K562 (cell line): ENCODE results near the gene TSC22D3. TPM values are rescaled to one million over a fixed set of nuclear protein-coding genes. Genes with fewer than 3 reads are reported as not detected.

Experiments
- BCLAF1 ChIP-seq, 2 experiments: fragments of 450-650 bp in 1 of 2; IDR thresholded peaks; 2 replicates each; pipeline ENCODE4 v1.6.1; 2011 to 2017; ENCODE audit warnings: low read depth in 2 of 2, antibody characterized with exemption in 1 of 2, borderline replicate concordance in 1 of 2, low read length in 1 of 2, mild to moderate bottlenecking in 1 of 2, mixed read lengths in 1 of 2; ENCODE audit not compliant: control insufficient read depth in 1 of 2
- DEAF1 ChIP-seq: fragments of 450-650 bp; formaldehyde crosslinking; IDR thresholded peaks from 2 replicates; pipeline ENCODE4 v1.4.0; 2020; ENCODE audit warnings: mild to moderate bottlenecking, moderate library complexity
- ETV1 ChIP-seq: fragments of 450-650 bp; conservative IDR thresholded peaks from 2 replicates; pipeline ENCODE4 v1.6.1; 2016; ENCODE audit warnings: missing genetic modification characterization, control low read depth, low read depth, missing compliant biosample characterization
- MLLT1 ChIP-seq, 2 experiments: fragments of 450-650 bp; IDR thresholded peaks; 2 replicates each; pipeline ENCODE4 v1.6.1; 2016
- REST ChIP-seq, 2 experiments: fragments of 450-650 bp; formaldehyde crosslinking in 1 of 2; IDR thresholded peaks; 2 replicates each; pipeline versions ENCODE4 v1.4.0 to v1.6.1; 2014 to 2020; ENCODE audit warnings: mild to moderate bottlenecking in 2 of 2, borderline replicate concordance in 1 of 2, low read depth in 1 of 2
- TOE1 ChIP-seq, 2 experiments: fragments of 450-650 bp in 1 of 2; sonication (generic) in 1 of 2; formaldehyde crosslinking in 1 of 2; IDR thresholded peaks; 2 replicates each; pipeline versions ENCODE4 v1.7.1 to v1.8.0; 2016 to 2022; ENCODE audit warnings: borderline replicate concordance in 2 of 2, mild to moderate bottlenecking in 2 of 2, antibody characterized with exemption in 1 of 2, inconsistent platforms in 1 of 2, low read depth in 1 of 2, missing genetic modification reagents in 1 of 2, moderate library complexity in 1 of 2
- polyA plus RNA-seq, 8 experiments: library from polyadenylated mRNA; depleted of rRNA in 4 of 8; stranded (reverse) in 5 of 8; unstranded in 3 of 8; fragments of >200 nt; fragmentation: Nextera tagmentation in 2 of 8; fragmentation: Illumina TruSeq in 1 of 8; extraction: Ambion mirVana in 2 of 8; extraction: Trizol in 1 of 8; gene quantifications; 2 replicates each; pipeline versions ENCODE4 v1.2.1 to v1.2.3, GENCODE V29; 2011 to 2014; ENCODE audit warnings: inconsistent platforms in 1 of 8, missing spikeins in 1 of 8
- total RNA-seq, 7 experiments: library from RNA; depleted of rRNA in 6 of 7; stranded (reverse); fragments of >200 nt in 6 of 7; fragmentation: Illumina TruSeq in 2 of 7; extraction: Trizol in 2 of 7; gene quantifications; 2 replicates each; pipeline versions ENCODE4 v1.2.1 to v1.2.3, GENCODE V29; 2011 to 2021; ENCODE audit warnings: low replicate concordance in 1 of 7

The TSC22D3 gene
- total and polyA plus RNA-seq, 9 of the 15 experiments (the other 6 are each of a cell fraction or from before 2014, with no cell fraction given), result 0.48 to 3.0 (median 0.87) TPM

- peak; percentile 79 for TF ChIP-seq REST (IDR thresholded peaks at IDR 0.05; ENCODE audit: borderline replicate concordance)
- TF ChIP-seq REST (CRISPR knock-in tag; IDR thresholded peaks at IDR 0.05; ENCODE audit: low read depth), result no peak
- TF ChIP-seq ETV1 (tag), result no peak
- 0 out of 2 replicates have a peak, but pooled peaks have one; percentile 42 for TF ChIP-seq TOE1 (IDR thresholded peaks at IDR 0.05; ENCODE audit: borderline replicate concordance)
- TF ChIP-seq TOE1 (CRISPR knock-in tag; IDR thresholded peaks at IDR 0.05; ENCODE audit: borderline replicate concordance, low read depth), result no peak
- 0 out of 4 replicates have a peak, but pooled peaks of 1 of the 2 experiments have one; percentile 22 for TF ChIP-seq BCLAF1 (IDR thresholded peaks at IDR 0.05; ENCODE audit: borderline replicate concordance in 1 of 2, control insufficient read depth in 1 of 2, low read depth in 2 of 2, low read length in 1 of 2)
- peak; percentile 74 for TF ChIP-seq DEAF1 (CRISPR knock-in tag)
- TF ChIP-seq MLLT1 (IDR thresholded peaks at IDR 0.05), result 0 out of 4 replicates have a peak, but pooled peaks of 1 of the 2 experiments have one; percentile 37
Measured at GRCh38 chrX:107776649-107777535, 1.3 kb upstream of the TSC22D3 start (continued).
